Anterior cingulate cortex (tissue), 58 donors: Measurements from ENCODE around the gene TMEM106C.
A peak's percentile ranks its signal among the peaks of the same experiment; 100 is the strongest.

Source experiments
- DNase-seq, 58 donors: peaks; one replicate each; lab custom pipeline; 2025; lab: John Stamatoyannopoulos, UW

The TMEM106C gene, protein sequence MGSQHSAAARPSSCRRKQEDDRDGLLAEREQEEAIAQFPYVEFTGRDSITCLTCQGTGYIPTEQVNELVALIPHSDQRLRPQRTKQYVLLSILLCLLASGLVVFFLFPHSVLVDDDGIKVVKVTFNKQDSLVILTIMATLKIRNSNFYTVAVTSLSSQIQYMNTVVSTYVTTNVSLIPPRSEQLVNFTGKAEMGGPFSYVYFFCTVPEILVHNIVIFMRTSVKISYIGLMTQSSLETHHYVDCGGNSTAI

DNA sequence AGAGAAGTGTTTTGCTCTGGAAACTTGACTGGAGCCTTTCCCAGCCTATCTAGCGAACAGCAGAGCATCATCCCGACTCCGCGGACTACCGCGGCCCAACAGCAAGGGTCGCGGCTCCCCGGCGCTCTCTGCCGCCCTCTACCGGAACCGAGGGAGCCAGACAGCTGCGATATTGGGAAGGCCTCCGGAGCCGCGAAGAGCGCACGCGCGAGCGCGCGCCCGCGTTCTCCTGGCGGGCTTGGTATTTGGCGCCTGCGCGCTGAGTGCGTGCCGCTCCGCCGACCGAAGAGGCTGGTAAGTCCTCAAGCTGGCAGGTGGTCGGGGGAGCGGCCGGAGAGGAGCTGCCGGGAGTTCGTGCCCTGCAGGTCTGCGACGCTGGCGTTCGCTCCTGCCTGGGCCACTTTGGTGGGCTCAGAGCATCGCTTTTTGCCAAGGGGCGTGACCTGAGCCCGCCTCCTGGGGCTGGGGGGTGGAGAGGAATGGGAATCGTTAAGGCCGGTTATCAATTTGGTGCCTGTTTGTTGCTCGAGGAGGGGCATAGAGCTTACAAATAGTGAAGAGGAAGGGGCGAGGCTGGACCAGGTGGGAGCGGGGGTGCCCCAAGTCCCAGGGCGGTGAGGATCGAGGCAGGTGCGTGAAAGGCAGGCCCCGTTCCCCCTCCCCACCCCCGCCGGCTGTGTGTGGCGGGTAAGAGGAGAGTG is at the start of gene TMEM106C:
TSS of gene TMEM106C (plus strand) at position 257 of the 701 bp plus-strand sequence. CDS start 641 bp downstream, outside the sequence.
- DNase-seq: peak; percentile 4 to 91 (median 82)

DNA sequence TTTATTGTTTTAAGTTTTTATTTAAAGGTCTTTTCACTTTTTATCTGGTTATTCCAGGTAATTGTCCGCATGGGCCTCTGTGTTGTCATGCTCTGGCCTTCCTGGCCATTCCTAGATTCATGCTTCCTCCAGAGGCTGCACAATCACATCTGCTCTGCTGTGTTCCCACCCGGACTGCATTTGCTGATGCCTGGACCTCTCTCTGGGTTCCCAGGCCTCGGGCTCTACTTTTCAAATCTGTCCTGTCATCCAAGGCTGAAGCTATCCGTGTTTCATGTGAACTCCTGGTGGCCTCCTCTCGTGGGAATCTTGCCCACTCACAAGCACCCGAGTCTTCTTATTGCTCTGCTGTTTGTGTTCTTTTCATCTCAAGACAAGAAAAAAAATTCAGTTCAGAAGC is 42.5 kb upstream of the TMEM106C start:
- DNase-seq: no peak

DNA sequence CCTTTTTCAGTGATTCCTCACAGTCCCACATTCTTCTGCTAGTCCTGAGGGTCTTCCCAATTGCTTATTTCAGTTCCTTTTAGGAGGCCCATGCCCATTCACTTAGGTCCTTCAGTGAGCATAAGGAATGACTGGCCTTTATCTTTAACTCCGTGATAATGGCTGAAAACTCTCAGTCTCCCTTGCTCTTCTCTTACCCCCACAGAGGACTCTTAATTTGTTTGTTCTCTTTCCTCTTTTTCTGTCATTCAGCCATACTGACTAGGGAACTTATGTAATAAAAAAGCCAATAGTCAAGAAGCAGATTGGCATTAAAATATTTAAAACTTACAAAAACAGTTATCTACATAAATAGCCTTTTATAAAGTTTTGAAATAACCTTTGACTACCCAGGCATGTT is 41.5 kb upstream of the TMEM106C start:
- DNase-seq: no peak

DNA sequence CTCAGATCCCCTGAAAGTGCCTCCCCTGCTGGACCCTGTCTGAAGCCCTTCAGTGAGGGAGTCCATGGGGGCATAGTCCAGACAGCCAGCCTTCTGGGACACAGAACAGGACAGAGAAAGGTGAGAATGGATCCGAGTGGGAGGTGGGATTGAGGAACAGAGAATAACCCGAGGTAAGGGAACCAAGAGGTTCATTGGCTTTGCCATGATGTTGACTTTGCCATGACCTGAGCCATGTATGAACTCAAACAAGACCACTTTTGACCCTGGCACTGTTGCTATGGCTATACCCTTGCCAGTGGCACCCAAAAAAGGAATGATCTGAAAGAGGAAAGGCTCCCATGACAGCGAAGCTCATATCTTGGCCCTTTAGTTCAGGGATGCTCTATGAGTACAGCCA is 36.0 kb upstream of the TMEM106C start:
- DNase-seq: no peak

DNA sequence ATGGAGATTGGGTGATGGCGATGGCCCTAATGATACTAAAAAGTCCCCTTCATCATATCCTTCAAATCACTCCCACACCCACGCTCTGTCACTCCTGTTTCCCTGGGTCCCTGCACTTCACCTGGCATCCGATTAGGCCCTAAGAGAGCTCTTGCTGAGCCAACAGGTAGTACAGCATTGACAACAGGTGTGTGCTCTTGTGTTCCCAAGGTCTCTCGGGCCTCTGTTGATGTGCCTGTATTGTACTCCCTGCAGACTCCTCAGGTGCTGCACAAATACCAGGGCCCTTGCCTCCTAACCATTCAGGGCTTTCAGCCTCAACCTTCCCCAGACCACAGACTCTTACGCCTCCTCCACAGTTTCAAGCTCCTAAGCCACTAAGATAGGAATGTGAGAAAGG is 32.8 kb upstream of the TMEM106C start:
- no peak for DNase-seq

DNA sequence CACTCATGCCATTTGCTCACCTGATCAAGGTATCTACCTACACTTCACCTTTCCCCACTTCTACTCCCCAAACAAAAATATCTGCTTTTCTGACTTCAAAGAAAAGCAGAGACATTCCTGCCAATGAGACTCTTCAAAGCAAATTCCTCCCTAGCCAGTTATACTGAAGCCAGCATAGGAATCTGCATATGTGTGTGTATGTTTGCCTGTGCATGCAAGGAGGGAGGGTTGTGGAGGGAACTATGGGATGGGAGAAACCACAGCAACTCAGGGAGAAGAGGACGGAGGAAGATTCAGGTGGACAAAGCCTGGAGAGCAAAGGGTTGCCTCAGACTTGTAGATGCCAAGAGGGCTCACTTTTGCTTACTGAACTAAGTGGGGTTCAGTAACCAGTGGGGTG is 32.2 kb upstream of the TMEM106C start:
- DNase-seq: no peak

DNA sequence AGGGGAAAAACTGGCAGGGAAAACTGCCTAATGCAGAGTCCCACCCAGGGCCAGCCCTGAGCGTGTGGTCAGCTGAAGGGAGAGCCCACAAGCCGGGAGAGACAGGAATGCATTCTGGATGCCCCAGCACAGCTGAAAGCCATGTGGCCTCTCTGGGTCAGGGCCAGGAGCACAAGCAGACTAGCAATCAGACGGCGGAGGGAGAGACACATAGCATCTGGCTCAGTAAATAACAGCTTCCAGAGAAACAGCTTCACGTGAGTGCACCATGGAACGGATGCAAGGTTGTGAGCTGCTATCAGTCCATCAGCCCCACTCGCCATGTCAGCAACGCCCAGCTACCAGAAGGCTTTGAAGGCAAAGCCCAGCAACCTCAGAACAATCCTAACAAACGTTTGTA is 28.2 kb upstream of the TMEM106C start:
- peak in 5 of 58 donors; percentile 4 to 8 (median 4) for DNase-seq

DNA sequence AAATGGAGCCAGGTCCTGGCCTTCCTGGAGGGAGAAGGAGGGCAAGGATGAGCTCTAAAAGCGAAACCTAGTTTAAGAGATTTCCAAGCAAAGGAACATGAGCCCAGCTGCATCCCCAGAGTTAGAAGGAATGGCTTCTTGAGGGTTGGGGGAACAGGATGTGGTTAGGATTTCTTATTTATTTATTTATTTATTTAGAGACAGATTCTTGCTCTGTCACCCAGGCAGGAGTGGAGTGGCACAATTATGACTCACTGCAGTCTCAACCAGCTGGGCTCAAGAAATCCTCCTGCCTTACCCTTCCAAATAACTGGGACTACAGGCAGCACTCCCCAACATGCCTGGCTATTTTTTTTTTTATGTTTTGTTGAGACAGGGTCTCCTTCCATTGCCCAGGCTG is 25.3 kb upstream of the TMEM106C start:
- DNase-seq: no peak

DNA sequence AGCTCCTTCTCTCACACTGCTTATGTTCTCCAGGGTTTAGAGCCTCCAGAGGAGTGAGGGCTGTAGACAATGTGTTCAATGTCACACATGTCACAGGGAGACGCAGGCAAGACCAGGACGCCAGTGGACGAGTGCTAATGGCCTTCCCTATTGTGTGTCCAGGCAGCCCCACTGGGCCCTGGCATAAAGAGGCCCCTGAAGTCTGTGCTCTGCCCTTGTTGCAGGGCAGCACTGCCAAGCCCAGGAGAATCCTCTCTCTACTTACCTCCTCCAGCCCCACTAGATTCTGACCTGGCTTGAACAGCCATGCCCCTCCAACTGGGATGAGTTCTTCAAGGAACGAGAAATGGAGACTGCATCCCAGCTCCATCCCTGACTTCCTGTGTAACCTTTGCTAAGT is 24.8 kb upstream of the TMEM106C start:
- no peak for DNase-seq

DNA sequence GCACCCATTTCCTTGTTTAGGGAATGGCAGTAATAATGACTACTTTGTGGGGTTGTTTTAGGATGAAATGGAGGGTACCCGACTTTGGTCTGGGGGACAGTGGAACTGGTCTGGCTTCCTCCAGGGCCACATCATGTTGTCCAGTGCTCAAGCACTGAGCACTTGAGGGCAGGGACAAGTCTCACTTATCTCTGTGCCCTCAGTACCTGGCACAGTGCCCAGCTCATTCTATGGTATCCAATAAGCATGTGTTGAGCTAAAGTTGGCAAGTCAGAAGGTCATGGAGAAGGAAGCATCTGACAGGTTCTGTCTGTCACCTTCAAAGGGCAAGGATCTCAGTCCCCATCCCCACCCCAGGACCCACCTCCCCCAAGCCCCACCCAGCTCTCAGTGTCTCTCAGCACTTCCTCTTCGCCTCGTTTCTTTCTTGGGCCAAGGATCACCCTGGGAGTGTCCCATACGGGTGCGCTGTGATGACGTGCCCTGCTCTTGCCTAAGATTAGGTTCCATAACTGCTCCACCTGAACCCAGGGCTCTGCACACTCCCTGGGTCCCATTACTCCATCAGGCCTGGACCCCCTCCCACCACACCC is 24.3 kb upstream of the TMEM106C start:
- no peak for DNase-seq

DNA sequence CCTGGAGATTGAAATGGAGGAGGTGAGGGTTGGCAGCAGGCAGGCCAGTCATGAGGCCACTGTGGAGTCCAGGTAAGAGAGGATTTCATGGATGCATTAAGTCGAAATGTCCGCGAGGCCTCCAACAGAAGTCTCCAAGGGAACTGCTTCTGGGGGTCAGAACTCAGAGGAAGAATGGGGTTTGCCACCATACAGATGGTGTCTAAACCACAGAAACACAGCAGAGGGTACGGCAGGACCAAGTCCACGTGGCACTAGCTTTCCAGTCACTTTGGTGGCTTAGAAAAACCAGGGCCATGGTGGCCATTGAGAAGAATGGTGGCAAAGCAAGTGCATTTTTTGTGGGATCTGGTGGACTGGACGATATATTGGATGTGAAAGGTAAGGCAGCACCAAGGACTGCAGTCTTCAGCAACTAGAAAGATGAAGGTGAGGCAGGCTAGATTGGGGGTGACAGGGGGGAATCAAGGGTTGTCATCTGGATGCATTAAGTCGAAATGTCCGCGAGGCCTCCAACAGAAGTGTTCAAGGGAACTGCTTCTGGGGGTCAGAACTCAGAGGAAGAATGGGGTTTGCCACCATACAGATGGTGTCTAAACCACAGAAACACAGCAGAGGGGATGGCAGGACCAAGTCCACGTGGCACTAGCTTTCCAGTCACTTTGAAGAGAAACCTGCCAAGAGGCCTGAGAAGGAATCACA is 22.5 kb upstream of the TMEM106C start:
- no peak for DNase-seq

DNA sequence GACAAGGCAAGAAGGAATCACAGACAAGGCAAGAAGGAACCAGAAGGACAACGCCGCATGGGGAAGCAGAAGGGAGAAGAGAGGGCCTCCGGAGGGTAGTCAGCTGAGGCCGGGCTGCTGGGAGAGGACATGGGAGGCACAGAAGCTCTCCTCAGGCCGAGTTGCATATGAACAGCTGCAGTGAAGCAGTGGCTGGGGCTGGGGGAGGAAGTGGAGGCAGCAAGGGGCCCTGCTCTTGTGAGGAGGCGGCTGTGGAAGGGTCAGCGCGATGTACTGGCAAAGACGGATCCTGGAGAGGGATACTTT is 22.0 kb upstream of the TMEM106C start:
- DNase-seq: no peak

DNA sequence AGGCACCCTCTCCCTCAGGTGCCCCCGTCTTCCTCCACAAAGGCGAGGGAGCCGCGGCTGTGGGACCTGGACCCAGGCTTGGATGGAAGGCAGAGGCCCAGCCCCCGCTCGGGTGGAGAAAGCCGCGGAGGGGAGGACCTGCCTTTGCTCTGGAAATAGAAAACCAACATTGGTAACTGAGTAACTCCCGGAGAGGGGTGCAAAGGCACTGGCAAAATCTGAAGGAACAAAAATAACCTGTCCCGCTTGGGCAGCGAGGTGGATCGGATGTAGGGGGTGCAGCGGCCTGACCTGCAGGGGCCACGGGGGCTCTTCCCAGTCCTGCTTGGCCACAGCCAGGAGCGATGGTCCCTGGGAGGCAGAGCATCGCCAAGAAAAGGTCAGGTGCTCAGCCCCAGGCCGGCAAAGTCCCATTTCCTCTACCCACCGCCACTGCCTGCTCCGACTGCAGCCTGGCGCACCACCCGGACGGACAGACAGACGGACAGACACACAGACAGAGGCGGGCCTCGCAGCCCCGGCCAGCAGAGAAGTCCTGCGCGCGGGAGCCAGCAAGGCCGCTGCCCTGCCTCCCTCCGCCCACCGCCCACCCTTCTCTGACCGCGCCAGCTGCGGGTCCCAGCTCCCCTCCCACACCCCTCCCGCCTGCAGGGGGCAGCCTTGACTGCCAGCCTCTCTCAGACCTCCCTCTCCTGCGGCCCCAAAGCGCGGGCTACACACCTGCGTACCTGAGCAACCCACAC is 21.4 kb upstream of the TMEM106C start:
- DNase-seq: no peak

DNA sequence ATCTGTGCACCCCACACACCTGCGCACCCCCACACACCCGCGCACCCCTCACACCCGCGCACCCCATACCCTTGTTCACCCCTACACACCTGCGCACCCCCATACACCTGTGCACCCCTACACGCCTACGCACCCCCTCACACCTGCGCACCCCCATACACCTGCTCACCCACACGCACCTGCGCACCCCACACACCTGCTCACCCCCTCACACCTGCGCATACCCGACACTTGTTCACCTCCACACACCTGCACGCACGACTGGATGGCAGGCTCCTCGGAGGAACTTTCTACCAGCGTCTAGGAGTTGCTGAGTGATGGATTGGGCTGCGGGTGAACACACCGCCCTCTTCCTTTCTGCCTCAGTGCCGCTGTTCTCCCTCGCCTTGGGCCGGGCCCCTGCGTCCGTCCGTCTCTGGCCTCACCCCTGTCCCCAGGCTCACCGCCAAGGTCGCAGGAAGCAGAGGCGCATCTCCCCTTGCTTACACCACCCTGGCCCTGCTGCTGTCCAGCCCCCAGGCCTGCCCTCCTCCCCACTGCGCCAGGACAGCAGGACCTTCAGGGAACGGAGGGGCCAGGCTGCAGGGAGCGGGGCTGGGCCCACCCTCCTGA is 20.7 kb upstream of the TMEM106C start:
- no peak for DNase-seq

DNA sequence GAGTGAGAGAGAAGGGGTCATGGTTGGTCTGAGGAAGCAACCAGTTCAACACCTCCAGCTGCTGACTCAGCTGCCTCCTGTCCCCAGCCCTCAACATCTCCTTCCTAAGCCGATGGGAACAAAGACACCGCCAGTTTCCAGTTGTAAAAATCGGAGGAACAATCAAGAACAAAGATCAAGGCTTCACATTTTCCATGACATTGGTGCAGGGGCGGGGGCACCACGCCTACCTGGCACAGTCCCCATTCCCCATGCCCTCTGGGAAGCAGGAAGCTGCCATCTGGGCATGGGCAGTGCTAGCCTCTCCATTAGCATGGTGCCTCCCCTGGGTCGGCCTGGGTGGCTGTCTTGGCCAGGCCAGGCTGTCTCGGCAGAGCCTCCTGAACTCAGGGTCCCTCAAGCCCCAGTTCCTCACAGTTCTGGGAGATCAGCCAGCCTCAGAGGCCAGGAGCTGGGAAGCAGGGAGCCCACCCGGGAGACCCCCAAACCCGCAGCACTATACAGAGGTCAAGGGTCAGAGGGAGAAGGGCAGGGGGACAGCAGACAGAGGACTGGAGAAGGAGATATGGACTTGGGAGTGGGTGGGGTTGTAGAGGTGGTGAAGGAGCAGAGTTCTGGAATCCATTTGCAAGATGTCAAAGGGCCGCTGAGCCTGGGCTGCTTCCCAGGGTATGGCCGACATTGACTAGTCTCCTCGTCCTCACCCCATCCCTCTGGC is 19.6 kb upstream of the TMEM106C start:
- no peak for DNase-seq

DNA sequence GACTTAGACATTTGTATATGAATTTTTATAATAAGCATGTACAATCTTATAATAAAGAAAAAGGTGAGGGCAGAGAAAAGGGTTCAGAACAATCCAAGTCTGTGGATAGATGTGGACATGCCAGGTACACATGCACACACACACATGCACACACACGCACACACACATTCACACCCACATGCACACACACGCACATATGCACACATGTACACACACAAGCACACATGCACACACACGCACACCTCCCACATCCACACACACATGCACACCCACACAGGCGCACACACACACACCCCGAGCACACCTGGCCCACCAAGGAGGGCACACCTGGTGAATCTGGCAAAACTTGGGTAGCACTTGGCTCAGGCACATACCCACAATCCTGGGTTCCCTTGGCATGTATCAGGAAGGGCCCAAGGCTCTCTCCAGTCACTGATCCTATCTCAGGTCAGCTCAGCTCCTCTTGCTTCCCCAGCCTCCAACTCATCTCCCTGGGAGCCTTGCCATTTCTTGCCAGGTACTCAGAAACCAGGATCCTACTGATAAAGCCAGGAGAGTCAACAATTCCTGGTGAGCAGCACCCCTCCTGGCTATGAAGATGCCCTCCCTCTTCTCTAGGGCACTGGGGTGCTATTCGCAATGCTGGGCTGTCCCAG is 18.6 kb upstream of the TMEM106C start:
- no peak for DNase-seq

DNA sequence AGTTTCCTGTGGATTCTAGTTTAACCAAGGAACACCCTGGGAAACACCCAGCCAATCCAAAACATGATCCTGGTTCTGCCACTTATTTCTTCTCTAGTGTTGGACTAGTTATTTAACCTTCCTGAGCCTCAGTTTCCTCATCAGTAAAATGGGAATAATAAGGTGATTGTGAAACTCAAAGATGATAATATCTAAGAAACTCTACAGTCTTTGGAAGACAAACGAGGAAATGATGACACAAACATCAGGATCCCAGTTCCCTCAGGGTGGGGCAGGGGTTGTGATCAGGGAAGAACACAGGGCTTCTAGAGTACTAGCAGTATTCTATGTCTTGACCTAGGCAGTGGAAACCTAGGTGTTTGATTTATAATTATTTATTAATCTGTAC is 18.1 kb upstream of the TMEM106C start:
- DNase-seq: no peak

DNA sequence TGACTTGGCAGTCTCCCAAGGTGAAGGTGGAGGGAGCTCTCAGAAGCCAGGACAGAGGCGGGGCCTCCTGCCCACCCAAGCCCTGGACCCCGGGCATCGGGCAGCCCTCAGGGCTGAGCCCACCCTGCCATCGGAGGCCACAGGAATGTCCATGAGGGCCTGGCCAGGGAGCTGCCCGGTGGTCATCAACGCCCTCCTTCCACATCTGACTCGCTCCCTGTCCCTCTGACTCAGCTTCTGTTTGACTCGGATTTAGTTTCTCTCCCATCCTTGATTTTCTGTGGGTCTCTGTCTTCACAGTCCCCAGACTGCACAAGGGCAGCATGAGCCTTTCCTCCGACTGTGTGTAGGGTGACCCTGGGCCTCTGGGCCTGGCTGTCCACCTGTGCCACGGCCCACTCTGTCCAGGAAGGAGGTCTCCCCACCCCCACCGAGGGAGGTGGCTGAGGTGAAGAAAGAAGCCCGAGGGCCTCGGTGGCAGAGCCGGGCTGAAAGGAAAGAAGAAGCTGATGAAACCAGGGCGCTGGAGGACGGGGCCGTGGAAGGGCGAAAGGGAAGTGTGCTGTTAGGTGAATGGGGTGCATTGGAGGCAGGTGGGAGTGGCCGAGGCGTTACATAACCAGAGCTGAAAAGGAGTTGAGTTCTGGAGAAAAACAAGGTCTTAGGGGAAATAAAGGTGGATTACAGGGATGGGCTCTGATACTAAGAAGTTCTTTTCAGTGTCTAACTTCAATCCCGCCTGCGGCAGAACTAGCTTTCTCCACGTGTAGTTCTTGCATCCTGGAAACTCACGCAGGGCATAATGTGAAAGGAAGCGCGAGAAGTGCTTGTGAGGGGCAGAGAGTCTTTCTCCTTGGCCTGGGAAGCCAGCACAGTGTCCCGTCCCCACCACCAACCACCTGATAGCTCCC is 16.7 kb upstream of the TMEM106C start:
- no peak for DNase-seq
